Activated naive CD4-positive, alpha-beta T cell treated with anti-CD3 and anti-CD28 coated beads, Interleukin-2, amount 50 U/mL, for 16 hours (primary cell): ENCODE data around the gene OTX2.

ENCODE experiments used
- DNase-seq: peaks from one replicate; pipeline ENCODE4 v3.0.0-alpha.2; 2020

OTX2 gene

GRCh38 chr14:56810147-56810719 lies at the start of gene OTX2:
OTX2 (minus strand) TSS chr14:56810479; CDS start chr14:56805456, 5,023 bp downstream.
- no peak for DNase-seq

DNA sequence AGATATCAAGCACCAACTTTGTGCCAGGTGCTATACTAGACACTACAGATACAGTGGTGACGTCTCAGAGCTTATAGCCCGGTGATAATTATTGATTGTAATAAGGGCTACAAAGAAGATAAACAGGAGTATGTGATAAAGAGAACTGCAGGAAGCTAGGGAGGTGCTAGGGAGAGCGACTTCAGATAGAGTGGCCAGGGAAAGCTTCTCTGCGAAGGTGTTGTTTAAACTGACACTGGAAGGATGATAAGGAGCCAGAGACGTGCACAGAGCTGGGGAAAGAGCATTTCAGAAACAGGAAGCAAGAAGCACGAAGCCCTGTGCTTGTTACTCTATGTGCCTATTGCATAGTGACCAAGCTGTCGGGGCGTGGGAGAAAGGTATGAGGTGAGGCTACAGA lies 48.1 kb upstream of the OTX2 start:
- DNase-seq = no peak

DNA sequence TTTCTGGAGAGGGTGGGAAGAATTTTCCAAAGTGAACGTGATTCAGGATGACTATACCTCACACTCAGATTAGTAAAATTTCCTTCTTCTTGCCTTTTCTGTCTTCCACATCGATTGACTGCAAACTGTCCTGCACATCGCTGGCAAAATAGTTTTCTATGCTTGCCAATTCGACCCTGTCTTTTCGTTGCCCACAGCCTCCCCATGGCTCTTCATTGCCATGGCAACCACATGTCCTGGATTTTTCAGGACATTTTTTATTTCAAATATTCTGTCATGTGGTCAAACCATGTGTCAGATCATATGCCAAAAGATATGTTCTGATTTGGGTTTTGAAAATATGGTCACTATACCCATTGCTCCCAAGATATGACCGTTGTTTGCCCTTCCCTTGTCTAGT lies 46.9 kb upstream of the OTX2 start:
- DNase-seq = no peak

GRCh38 chr14:56855891-56856461 lies 45.7 kb upstream of the OTX2 start:
- no peak for DNase-seq

GRCh38 chr14:56854325-56854724 lies 44.0 kb upstream of the OTX2 start:
- DNase-seq = no peak

DNA sequence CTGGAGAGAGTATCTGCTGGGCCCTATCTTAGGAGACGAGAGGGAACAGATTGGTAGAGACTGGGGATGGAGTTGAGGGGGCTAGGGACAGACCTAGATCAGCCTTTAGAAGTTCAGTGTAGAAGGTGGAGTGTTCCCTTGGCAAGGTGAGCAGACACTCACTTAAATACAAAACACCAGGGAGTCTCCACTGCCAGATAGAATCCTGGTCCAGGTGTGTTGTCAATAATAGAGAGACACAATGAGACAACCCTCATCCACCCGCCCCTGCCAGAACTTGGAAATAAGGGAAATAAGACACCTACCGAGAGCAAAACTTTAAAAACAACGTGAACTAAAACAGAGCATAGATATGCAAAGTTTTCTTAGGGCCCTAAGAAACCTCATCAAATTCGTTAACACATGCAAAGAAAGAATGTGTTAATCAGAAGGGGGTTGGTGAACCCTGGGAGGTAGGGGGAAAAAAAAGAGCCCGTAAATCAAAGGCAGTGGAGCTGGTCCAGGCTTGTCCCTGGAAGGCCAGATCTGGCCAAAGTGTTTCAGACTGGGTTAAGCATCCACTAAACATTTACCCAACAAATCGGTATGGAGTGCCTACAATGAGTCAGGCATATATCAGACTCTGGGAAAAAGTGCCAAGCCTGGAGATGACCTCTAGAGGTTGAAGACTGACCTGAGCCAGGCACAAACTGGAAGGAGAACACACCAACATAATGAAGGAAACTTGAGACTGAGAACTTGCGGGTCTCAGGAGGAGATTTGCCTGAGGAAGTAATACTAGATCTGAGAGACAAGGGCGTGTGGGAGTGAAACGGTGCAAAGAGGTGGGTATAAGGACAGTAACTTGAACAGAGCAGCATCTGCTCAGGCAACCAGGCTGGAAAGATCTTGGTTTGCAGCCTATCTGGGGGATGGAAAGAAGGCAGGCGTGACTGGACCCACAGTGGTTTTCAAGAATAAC lies 37.0 kb upstream of the OTX2 start:
- no peak for DNase-seq

DNA sequence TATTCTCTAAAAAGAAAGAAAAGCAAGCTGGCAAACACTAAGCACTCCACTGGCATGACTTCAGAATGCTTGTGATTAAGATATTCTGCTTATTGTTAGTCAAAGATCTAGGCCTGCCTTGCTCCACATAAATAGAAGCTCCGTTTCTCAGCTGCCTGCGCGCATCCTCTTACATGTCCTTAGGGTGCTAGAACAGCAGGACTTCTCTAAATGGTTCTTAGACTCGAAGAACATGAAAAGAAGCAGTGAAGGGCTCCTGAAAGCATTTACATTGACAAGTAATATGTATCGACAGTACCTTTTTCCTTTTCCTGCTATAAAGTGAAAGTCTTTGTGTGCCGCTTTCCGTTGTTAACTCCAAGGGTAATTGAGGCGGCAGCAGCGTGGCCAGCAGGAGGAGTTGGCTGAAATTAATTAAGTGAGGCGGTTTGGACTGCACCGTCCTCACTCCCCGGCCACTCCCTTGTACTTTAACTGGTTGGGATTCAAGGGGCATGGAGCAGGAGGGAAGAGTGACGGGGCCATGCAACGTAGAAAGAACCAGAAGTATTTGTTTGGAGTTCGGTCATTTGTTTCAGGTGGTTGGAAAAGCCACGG lies 34.2 kb upstream of the OTX2 start:
- DNase-seq = no peak

DNA sequence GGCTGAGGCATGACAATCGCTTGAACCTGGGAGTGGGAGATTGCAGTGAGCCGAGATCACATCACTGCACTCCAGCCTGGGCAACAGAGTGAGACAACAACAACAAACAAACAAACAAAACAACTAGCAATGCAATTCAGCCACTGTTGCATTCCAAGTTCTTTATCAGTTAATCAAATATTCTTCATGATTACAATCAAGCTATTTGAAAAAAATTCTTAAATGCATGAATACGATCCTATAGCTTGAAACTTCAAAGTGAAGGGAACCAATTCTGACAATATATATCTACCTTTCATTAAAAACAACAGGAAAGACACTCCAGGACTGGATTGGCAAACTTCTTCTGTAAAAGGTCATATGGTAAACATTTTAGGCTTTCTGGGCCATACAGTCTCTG lies 31.3 kb upstream of the OTX2 start:
- DNase-seq = no peak

- no peak for DNase-seq
Observed at GRCh38 chr14:56840221-56840620, 29.9 kb upstream of the OTX2 start.

DNA sequence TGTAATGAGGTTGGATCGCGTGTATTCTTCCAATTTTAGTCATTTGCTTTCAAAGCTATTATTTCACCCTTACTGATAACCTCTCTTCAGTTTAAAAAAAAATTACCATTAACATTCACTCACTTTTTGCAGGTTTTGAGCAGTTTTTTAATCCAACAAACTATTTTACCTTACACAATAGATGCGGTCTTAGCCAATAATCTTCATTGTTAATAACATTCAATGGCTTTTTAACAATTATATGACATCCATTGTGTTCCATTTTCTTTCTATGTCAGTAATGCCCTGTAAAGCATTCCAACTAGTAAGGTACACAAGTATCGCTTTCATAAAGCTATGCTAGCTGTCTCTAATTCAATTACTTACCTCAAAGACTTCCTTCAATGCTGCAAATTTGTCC lies 18.9 kb upstream of the OTX2 start:
- no peak for DNase-seq

DNA sequence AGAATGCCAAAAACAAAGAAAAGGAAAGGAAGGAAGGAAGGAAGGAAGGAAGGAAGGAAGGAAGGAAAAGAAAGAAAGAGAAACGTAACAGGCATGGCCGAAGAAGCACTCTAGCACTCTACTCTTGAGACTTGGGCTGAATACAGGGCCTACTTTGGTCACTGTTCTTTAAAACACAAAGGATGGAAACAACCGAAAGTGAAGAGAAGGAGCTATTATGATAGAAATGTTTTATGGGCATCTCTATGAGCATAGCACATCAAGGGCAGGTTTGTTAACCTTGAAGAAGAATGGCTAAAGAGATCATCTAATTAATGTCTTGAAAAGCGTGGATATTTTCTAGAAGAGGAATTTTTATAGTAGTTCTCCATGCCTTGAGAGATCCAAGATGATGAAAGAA lies 15.9 kb upstream of the OTX2 start:
- no peak for DNase-seq

GRCh38 chr14:56821805-56822610 lies 11.7 kb upstream of the OTX2 start:
- DNase-seq = no peak

DNA sequence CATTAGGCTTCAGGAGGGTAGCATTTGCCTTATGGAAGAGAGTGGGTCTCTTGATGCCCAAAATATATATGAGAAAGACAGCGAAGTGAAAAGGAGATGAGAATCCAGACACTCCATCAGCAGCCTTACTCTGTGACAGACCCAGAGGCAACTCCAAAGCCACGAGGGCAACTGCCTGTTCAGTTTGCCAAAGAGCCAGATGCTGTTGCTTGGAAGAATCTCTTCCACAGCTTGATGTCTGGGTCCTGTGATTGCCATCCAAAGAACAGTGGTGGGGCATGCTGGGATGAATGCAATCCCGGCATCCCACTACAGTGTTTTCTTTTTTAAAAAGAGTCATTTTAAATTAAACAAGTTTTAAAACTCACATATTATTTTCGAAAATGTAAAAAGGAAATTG lies 10.9 kb upstream of the OTX2 start:
- DNase-seq = no peak

GRCh38 chr14:56817396-56817921 lies 7.2 kb upstream of the OTX2 start:
- DNase-seq = no peak

DNA sequence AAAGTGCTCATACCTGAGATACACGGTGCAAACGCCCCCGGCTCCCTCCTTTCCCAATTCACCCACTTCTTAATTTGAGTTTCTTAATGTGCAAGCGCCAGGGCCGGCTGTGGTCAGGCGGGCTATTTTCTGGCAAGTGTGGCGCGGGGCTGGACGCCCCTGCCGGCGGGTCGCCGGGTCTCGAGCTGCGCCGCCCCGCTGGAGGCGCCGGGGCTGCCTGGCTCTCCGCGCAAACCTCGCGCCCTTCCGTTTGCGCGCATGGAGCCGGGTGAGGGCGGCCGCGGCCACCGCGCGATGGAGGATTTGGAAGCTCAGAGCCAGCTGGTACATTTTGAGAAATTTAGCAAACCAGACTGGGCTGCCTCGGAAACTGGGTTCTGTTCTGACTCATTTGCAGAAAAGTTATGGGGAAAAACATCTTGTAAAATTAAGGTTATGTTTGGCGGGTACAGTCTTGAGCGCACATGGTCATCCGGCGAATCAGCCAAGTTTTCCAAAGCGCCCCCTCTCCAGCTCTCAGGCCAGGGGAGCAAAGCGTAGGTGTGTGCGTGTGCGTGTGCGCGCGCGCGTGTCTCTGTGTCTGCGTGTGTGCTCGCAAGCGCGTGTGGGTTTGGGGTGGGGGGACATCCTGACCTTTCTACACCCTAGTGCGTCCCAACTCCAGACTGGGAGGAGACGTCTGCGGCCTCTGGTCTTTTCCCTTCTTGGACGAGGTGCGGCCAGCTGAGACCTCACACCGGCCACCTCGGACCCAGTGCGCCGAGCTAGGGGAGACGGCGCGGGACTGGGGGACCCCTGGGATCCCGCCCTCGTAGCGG lies 6.5 kb upstream of the OTX2 start:
- DNase-seq = no peak

GRCh38 chr14:56815745-56816144 lies 5.5 kb upstream of the OTX2 start:
- DNase-seq = no peak

GRCh38 chr14:56814969-56815700 lies 4.9 kb upstream of the OTX2 start:
- DNase-seq = no peak

DNA sequence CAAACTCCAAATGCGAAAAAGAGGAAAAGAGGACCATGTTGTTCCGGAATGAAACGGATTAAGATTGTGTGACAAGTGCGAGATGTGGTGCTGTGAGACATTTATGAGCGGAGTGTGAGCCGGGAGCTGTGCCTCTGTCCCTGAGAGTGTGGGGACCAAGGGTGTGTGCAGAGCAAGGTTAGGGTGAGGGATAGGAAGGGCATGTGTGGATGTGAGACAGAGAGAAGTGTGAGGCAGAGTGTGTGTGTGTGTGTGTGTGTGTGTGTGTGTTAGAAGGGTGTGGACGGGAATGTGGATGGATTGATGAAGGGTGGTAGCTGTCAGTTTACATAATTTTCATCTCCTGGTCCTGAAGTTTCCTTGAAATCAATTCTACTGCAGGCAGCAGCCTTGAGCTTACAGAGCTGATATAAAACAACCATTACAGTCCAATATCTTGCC lies 4.3 kb upstream of the OTX2 start:
- DNase-seq = no peak

GRCh38 chr14:56813143-56813551 lies 2.9 kb upstream of the OTX2 start:
- DNase-seq = no peak

DNA sequence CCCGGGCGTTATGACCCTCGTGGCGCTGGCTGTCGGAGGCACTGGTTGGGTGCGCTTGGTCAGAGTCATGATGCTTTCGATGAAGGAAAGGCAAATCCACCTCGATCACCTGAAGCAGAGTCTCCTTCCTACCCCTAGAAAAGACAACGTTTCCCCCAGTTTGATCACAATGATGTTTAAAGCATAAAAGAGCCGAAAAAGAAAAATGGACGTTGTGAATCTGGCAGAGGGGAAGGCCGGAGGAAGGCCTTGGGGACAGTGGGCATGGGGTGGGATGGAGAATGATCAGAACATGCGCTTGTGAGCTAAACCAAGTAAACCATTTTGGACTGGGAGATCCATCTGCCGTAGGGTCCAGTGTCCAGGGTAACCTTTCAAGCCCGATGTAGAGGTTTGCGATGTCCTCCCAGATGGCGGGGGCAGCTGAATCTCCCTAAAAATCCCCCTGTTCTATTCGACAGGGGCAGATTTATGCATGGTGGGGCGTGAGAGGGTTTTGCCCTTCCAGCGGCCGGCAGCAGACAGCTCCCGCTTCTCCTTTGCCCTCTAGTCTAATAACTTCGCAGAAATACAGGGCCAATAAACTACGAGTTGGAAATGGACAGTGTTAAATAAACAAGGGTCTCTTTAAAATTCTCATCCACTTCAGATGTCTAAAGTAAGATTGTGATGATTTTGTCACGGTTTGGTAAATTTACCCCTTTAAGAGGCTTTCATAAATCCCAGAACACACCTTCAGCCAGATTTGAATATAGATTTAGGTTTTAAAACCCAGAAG lies 2.3 kb upstream of the OTX2 start:
- DNase-seq = no peak
